WERI-Rb-1 (cell line): ENCODE data around the gene PAX8.

ENCODE experiments used
- DNase-seq: peaks from one replicate; pipeline ENCODE4 v3.0.0-alpha.2; 2020
- H3K27ac ChIP-seq: fragments of 250-450 bp; sonication (Bioruptor Pico); 2 replicates; pipeline ENCODE4 v1.5.1; 2020; ENCODE audit warnings: mild to moderate bottlenecking, moderate library complexity
- H3K27me3 ChIP-seq: fragments of 250-450 bp; sonication (Bioruptor Pico); 2 replicates; pipeline ENCODE4 v1.5.1; 2021; ENCODE audit warnings: mild to moderate bottlenecking, low read depth, moderate library complexity; ENCODE audit not compliant: insufficient read depth, severe bottlenecking
- H3K36me3 ChIP-seq: fragments of 250-450 bp; sonication (Bioruptor Pico); 2 replicates; pipeline ENCODE4 v1.5.1; 2020; ENCODE audit warnings: mild to moderate bottlenecking, moderate library complexity
- H3K4me3 ChIP-seq: 2 replicates; pipeline ENCODE4 v1.5.1; 2011; ENCODE audit warnings: low read depth, mild to moderate bottlenecking, control low read depth, low read length
- H3K9me3 ChIP-seq: fragments of 250-450 bp; sonication (Bioruptor Pico); 2 replicates; pipeline ENCODE4 v1.5.1; 2021; ENCODE audit warnings: mild to moderate bottlenecking, moderate library complexity; ENCODE audit not compliant: severe bottlenecking
- TF ChIP-seq, protein P1 (sequence below): IDR thresholded peaks from 2 replicates; pipeline ENCODE4 v1.5.1; 2011; ENCODE audit warnings: low read depth, mild to moderate bottlenecking, control low read depth, inconsistent platforms, low read length

Gene PAX8

DNA sequence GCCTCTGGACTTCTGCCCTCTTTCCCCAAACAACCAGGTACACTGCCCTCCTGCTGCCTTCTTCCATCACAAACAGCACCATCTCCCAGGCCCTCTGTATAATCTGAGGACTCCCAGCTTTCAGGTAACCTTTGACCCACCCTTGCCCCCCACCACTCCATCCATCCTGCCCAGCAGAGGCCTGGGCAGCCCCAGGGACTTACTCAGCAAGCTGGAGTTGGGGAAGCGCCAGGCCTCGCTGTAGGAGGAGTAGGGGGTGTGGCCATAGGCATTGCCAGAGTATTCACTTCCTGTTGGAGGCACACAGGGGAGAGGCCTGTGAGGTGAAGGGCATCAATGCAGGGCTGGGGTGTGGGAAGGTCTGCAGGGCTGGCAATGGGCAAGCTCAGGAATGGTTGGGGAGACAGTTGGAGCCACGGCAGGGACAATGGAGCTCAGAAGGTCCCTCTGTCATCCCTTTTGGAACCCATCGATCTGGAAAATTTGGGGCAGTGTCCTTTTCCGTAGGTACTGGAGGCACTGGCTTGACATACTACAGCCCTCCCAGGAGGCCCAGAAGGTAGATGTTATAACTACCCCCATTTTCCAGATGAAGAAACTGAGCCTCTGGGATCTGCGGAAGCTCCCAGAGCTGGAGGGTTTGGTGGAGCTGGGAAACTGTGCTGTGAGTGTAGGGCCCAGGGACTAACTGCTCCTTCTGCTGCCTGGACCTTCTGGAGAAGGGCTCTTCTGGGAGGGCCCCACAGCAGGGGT lies 58.7 kb downstream of the PAX8 start:
- no peaks in the 10 kb centered on the region for H3K27me3 ChIP-seq
- no peak overlapping the region for H3K4me3 ChIP-seq
- TF ChIP-seq, protein P1, sequence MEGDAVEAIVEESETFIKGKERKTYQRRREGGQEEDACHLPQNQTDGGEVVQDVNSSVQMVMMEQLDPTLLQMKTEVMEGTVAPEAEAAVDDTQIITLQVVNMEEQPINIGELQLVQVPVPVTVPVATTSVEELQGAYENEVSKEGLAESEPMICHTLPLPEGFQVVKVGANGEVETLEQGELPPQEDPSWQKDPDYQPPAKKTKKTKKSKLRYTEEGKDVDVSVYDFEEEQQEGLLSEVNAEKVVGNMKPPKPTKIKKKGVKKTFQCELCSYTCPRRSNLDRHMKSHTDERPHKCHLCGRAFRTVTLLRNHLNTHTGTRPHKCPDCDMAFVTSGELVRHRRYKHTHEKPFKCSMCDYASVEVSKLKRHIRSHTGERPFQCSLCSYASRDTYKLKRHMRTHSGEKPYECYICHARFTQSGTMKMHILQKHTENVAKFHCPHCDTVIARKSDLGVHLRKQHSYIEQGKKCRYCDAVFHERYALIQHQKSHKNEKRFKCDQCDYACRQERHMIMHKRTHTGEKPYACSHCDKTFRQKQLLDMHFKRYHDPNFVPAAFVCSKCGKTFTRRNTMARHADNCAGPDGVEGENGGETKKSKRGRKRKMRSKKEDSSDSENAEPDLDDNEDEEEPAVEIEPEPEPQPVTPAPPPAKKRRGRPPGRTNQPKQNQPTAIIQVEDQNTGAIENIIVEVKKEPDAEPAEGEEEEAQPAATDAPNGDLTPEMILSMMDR = no peak
- no peaks in the 10 kb centered on the region for H3K9me3 ChIP-seq
- DNase-seq = no peak
- H3K36me3 ChIP-seq = no peaks in the 10 kb centered on the region
- H3K27ac ChIP-seq = no peak overlapping the region

DNA sequence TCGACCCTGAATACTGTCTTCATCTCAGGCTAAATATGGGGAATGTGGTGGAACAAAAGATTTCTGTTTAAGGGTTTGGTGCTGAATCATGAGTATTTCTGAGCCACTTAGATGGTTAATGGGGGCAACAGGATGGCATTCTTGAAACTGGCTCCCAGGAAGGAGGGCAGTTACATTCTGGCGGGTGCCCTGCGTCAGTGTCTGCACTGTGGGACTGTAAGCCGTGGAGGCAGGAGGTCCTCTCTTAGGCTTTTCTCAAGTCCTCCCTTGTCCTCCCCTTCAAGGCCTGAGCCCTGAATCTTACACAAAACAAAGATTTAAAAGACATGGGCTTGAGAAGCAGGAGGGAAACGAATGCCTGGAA lies 59.2 kb downstream of the PAX8 start:
- Histone ChIP-seq H3K27ac (no peak overlapping the region), H3K27me3 (no peaks in the 10 kb centered on the region), H3K36me3 (no peaks in the 10 kb centered on the region), H3K4me3 (no peak overlapping the region), H3K9me3 (no peaks in the 10 kb centered on the region)
- no peak for DNase-seq
- TF ChIP-seq, protein P1 = no peak

DNA sequence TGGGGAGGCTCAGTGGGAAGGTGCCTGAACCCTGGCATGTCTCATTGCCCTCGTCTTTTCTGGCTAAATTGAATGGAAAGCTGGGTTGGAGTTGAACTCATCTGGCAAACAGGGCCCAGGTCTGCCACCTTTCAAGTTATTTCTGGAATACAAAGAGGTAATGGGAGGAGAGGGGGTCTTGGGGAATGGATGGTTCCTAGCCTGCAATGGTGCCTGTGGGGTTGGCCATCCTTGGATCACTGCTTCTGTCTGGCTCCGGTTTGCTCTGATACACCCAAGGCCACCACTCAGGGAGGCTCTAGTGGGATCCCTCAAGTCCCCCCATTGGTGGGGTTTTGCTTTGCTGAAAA lies 59.7 kb downstream of the PAX8 start:
- no peaks in the 10 kb centered on the region for H3K9me3 ChIP-seq
- no peaks in the 10 kb centered on the region for H3K27me3 ChIP-seq
- TF ChIP-seq, protein P1 = no peak
- H3K27ac ChIP-seq = no peak overlapping the region
- no peak for DNase-seq
- no peak overlapping the region for H3K4me3 ChIP-seq
- no peaks in the 10 kb centered on the region for H3K36me3 ChIP-seq

DNA sequence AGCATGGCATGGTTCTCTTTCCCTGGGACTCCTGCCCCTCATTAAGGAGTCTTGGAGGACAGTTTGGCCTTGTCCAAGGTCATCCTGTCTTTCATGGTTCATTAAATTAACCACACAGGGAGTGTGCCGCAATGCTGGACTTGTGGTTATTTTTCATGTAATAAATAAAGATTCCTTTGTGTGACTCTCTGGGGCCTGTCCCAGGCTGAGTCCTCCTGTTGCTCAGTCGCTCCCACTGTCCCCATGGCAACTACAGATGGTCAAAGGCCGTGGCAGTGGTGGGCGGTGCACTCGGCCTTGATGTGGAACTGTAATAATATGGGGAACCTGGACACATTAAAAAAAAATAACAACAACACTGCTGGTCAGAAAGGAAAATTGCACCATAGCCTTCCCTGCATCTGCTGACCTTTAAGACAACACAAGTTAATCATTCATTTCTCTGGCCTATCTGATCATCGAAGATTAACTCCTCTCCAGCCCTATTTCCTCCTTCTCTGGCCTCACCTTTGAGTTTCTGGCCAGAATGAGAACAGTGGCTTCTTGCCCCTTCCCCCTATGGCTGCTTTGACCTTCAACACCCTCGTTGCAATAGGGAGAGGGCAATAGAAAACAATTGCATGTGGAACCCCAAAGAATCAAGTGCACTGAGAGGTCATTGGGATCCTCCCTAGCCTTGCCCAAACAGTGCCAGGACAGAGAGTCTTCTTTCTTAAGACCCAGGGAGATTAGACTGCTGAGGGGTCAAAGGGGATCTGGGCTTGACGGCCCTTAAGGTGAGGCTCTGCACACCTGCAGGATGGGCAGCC lies 60.2 kb downstream of the PAX8 start:
- Histone ChIP-seq H3K27ac (no peak overlapping the region), H3K27me3 (no peaks in the 10 kb centered on the region), H3K9me3 (no peaks in the 10 kb centered on the region), H3K4me3 (no peak overlapping the region), H3K36me3 (no peaks in the 10 kb centered on the region)
- TF ChIP-seq, protein P1 = no peak
- DNase-seq = no peak

DNA sequence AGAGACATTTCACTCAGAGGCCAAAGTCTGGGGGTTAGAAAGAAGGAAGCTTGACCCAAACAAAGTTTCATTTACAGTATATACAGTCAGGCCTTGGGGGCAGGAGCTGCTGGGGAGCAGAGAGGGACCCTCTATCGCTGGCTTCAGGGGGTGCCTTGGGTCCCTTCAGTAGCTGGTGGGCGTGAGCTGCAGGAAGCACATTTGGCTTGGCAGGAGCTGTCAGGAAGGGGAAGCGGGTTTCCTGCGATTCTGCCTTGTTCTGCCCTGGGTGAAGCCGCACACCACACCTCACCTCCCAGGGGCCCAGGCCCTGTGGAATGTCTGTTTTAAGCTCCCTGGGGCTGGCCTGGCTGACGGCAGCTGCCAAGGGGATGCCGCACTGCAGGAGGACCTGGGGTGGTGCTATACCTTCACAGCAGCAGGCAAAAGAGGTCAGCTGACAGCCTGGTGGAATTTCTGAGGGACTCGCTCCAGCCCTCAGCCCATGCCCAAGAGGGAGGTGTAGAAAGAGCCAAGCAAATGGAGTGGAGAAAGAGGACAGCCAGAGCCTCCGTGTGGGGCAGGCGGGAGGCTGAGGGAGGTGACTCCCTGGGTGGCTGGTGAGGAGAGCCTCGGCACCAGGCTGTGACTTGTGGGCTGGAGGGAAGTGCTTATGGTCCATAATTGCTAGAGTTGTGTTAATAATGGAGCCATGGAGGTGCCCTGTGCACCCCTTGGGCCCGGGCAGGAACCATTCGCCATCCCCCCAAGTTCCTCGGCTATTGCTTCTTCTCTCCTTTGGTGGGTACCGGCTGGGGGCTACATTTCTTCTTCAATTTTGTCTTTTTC lies 61.1 kb downstream of the PAX8 start:
- H3K27ac ChIP-seq = no peak overlapping the region
- TF ChIP-seq, protein P1 = no peak
- H3K9me3 ChIP-seq = no peaks in the 10 kb centered on the region
- H3K4me3 ChIP-seq = no peak overlapping the region
- H3K27me3 ChIP-seq = no peaks in the 10 kb centered on the region
- no peaks in the 10 kb centered on the region for H3K36me3 ChIP-seq
- no peak for DNase-seq
